ENCODE data around the gene FGA.
A peak's percentile ranks its signal among the peaks of the same experiment; 100 is the strongest.

The FGA gene

GRCh38 chr4:154622598-154622997 lies 32.1 kb upstream of the FGA start:
- no peaks in the 10 kb centered on the region for H4K20me1 ChIP-seq (ENCODE audit: insufficient read depth)
- peak; percentile 79 for TF ChIP-seq CTCF (conservative IDR thresholded peaks at IDR 0.05; ENCODE audit: low read depth, low read length)
- H3K36me3 ChIP-seq (ENCODE audit: insufficient read depth): no peaks in the 10 kb centered on the region
- H3K9ac ChIP-seq: no peak overlapping the region
- H3K4me1 ChIP-seq (ENCODE audit: low read depth, poor library complexity, severe bottlenecking): peaks cover 4% of the 10 kb centered on the region
- no peak overlapping the region for H2AFZ ChIP-seq (ENCODE audit: low read depth)
- H3K4me3 ChIP-seq (IDR thresholded peaks at IDR 0.05; ENCODE audit: insufficient read depth, low read depth, low read length): no peak overlapping the region
- no peaks in the 10 kb centered on the region for H3K79me2 ChIP-seq (ENCODE audit: insufficient read depth, low read depth)
- H3K27me3 ChIP-seq (ENCODE audit: insufficient read depth, low read depth): no peaks in the 10 kb centered on the region
- no peak overlapping the region for H3K27ac ChIP-seq
- no peak overlapping the region for H3K4me2 ChIP-seq

GRCh38 chr4:154620111-154620510 lies 29.6 kb upstream of the FGA start:
- Histone ChIP-seq H3K4me1 (ENCODE audit: low read depth, poor library complexity, severe bottlenecking) (peaks cover 19% of the 10 kb centered on the region), H3K36me3 (ENCODE audit: insufficient read depth) (no peaks in the 10 kb centered on the region), H3K79me2 (ENCODE audit: insufficient read depth, low read depth) (no peaks in the 10 kb centered on the region), H3K27ac (no peak overlapping the region), H3K27me3 (ENCODE audit: insufficient read depth, low read depth) (no peaks in the 10 kb centered on the region), H3K9ac (no peak overlapping the region), H4K20me1 (ENCODE audit: insufficient read depth) (no peaks in the 10 kb centered on the region), H3K4me3 (IDR thresholded peaks at IDR 0.05; ENCODE audit: insufficient read depth, low read depth, low read length) (no peak overlapping the region), H2AFZ (ENCODE audit: low read depth) (no peak overlapping the region), H3K4me2 (no peak overlapping the region)
- TF ChIP-seq CTCF (conservative IDR thresholded peaks at IDR 0.05; ENCODE audit: low read depth, low read length): no peak

- Histone ChIP-seq H3K4me1 (ENCODE audit: low read depth, poor library complexity, severe bottlenecking) (peaks cover 19% of the 10 kb centered on the region), H3K36me3 (ENCODE audit: insufficient read depth) (no peaks in the 10 kb centered on the region), H2AFZ (ENCODE audit: low read depth) (no peak overlapping the region), H4K20me1 (ENCODE audit: insufficient read depth) (no peaks in the 10 kb centered on the region), H3K79me2 (ENCODE audit: insufficient read depth, low read depth) (no peaks in the 10 kb centered on the region), H3K27me3 (ENCODE audit: insufficient read depth, low read depth) (no peaks in the 10 kb centered on the region), H3K27ac (no peak overlapping the region), H3K9ac (no peak overlapping the region), H3K4me3 (IDR thresholded peaks at IDR 0.05; ENCODE audit: insufficient read depth, low read depth, low read length) (no peak overlapping the region), H3K4me2 (no peak overlapping the region)
- peak; percentile 83 for TF ChIP-seq CTCF (conservative IDR thresholded peaks at IDR 0.05; ENCODE audit: low read depth, low read length)
Observed at GRCh38 chr4:154618708-154619315, 28.3 kb upstream of the FGA start.

- Histone ChIP-seq H3K9ac (no peak overlapping the region), H3K27me3 (ENCODE audit: insufficient read depth, low read depth) (no peaks in the 10 kb centered on the region)
Observed at GRCh38 chr4:154617820-154618317, 27.3 kb upstream of the FGA start.

More at GRCh38 chr4:154617820-154618317, 27.3 kb upstream of the FGA start:
- H3K4me1 ChIP-seq (ENCODE audit: low read depth, poor library complexity, severe bottlenecking): peaks cover 19% of the 10 kb centered on the region
- no peaks in the 10 kb centered on the region for H3K79me2 ChIP-seq (ENCODE audit: insufficient read depth, low read depth)
- H3K4me2 ChIP-seq: no peak overlapping the region
- H3K27ac ChIP-seq: no peak overlapping the region
- no peaks in the 10 kb centered on the region for H4K20me1 ChIP-seq (ENCODE audit: insufficient read depth)
- no peak overlapping the region for H3K4me3 ChIP-seq (IDR thresholded peaks at IDR 0.05; ENCODE audit: insufficient read depth, low read depth, low read length)
- no peak for TF ChIP-seq CTCF (conservative IDR thresholded peaks at IDR 0.05; ENCODE audit: low read depth, low read length)
- no peaks in the 10 kb centered on the region for H3K36me3 ChIP-seq (ENCODE audit: insufficient read depth)
- H2AFZ ChIP-seq (ENCODE audit: low read depth): no peak overlapping the region

Data from KMS-11 (cell line).